Transverse colon (tissue), 4 donors: Measurements from ENCODE around the gene RAB11FIP3. TPM values are rescaled to one million over a fixed set of nuclear protein-coding genes. Genes with fewer than 3 reads are reported as not detected.

ENCODE experiments used
- DNase-seq: peaks from one replicate; pipeline ENCODE4 v3.0.0-alpha.2; 2019
- H3K27ac ChIP-seq, 4 donors: fragments of 200-600 bp; sonication (generic); 2 replicates each; pipeline ENCODE4 v1.5.1; 2016 to 2018; ENCODE audit warnings: inconsistent platforms in 4 of 4
- H3K27me3 ChIP-seq: fragments of 200-600 bp; sonication (generic); 2 replicates; pipeline ENCODE4 v1.5.1; 2017; ENCODE audit warnings: inconsistent platforms
- H3K36me3 ChIP-seq, 4 donors: fragments of 200-600 bp; sonication (generic); 2 replicates each; pipeline ENCODE4 v1.5.1; 2017 to 2019; ENCODE audit warnings: inconsistent platforms in 4 of 4
- H3K4me1 ChIP-seq, 4 donors: fragments of 200-600 bp; sonication (generic); 2 replicates each; pipeline ENCODE4 v1.5.1; 2017 to 2020; ENCODE audit warnings: inconsistent platforms in 4 of 4
- H3K4me3 ChIP-seq, 4 donors: fragments of 200-600 bp; sonication (generic); 1 replicate in 1 of 4; 2 replicates in 3 of 4; pipeline versions ENCODE4 v1.5.1 to v1.6.1; 2017 to 2019; ENCODE audit warnings: inconsistent platforms in 4 of 4
- H3K9me3 ChIP-seq, 2 donors: fragments of 200-600 bp; sonication (generic); 2 replicates each; pipeline ENCODE4 v1.5.1; 2017 to 2019; ENCODE audit warnings: inconsistent platforms in 2 of 2
- CTCF ChIP-seq, 5 experiments: fragments of 200-600 bp in 3 of 5; fragments of 450-650 bp in 2 of 5; sonication (generic) in 3 of 5; IDR thresholded peaks; 1 replicate in 2 of 5; 2 replicates in 3 of 5; pipeline ENCODE4 v1.5.1; 2016 to 2017; ENCODE audit warnings: antibody characterized with exemption in 5 of 5, inconsistent platforms in 3 of 5, mild to moderate bottlenecking in 2 of 5, moderate library complexity in 1 of 5
- EP300 ChIP-seq: sonication (generic); formaldehyde crosslinking; IDR thresholded peaks from one replicate; pipeline ENCODE4 v1.6.1; 2017; ENCODE audit warnings: antibody characterized with exemption, low read depth
- POLR2A ChIP-seq: fragments of 450-650 bp; IDR thresholded peaks from one replicate; pipeline ENCODE4 v1.6.1; 2016; ENCODE audit warnings: antibody characterized with exemption, mild to moderate bottlenecking, moderate library complexity
- POLR2AphosphoS5 ChIP-seq, 3 donors: sonication (generic); formaldehyde crosslinking; IDR thresholded peaks; one replicate each; pipeline ENCODE4 v1.6.1; 2016; ENCODE audit warnings: antibody characterized with exemption in 3 of 3
- WGBS, 2 donors: methylation state at CpG; one replicate each; pipeline ENCODE4 v1.1.5; 2018; ENCODE audit warnings: low coverage in 1 of 2; 5-methylcytosine and 5-hydroxymethylcytosine counted together
- in situ Hi-C, 4 donors: fragments of 200-750 bp; cut with MboI; loops; one replicate each; pipeline versions ENCODE4 v1.15.0 to v1.15.1; 2017; ENCODE audit warnings: low sequenced_read_pairs in 3 of 4, low pct_ligation_motif_present in 1 of 4, low pct_unique_long_range_greater_than_20kb in 1 of 4
- intact Hi-C: fragments of 100-400 bp; cut with DNase I; formaldehyde crosslinking; loops from one replicate; pipeline ENCODE4 v1.15.1; 2023; ENCODE audit warnings: low total_unique reads
- total RNA-seq, 4 donors: library from RNA; depleted of rRNA; stranded (reverse); fragments of >200 nt; gene quantifications; one replicate each; pipeline ENCODE4 v1.1.0, GENCODE V29; 2016

Gene RAB11FIP3
- total RNA-seq, 4 donors from 2014 or later: 21.6 to 56.5 (median 42.2) TPM

- in situ Hi-C loops: no loop called here
- 94% methylated on average over 48 of the region's 54 CpGs; no CpG with 5 or more reads in 1 of the 2 donors for WGBS, 2 donors
Measured at GRCh38 chr16:549544-550263, 124.3 kb downstream of the RAB11FIP3 start.

DNA sequence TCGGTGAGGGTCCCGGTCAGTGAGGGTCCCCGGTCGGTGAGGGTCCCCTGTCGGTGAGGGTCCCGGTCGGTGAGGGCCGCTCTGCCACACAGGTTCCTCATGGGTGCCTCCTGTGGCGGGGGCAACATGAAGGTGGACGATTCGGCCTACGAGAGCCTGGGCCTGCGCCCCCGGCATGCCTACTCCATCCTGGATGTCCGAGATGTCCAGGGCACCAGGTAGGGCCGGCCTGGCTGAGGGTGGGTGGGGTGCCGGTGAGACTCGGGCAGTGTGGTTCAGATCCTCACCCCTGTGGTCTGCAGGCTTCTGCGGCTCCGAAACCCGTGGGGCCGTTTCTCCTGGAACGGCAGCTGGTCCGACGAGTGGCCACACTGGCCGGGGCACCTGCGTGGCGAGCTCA lies 125.8 kb downstream of the RAB11FIP3 start:
- H3K4me3 ChIP-seq: no peak overlapping the region
- 99% methylated on average over 28 of the region's 28 CpGs; no CpG with 5 or more reads in 1 of the 2 donors for WGBS, 2 donors

More at GRCh38 chr16:549544-550263, 124.3 kb downstream of the RAB11FIP3 start:
- intact Hi-C loops: no loop called here
- DNase-seq: no peak
- H3K4me3 ChIP-seq: no peak overlapping the region
- H3K36me3 ChIP-seq: peaks cover 0 to 26% (median 8%) of the 10 kb centered on the region in 4 donors
- no peaks in the 10 kb centered on the region for H3K27me3 ChIP-seq
- H3K9me3 ChIP-seq: no peaks in the 10 kb centered on the region
- no peak for TF ChIP-seq POLR2A
- no peak for TF ChIP-seq EP300
- no peak for TF ChIP-seq CTCF (IDR thresholded peaks at IDR 0.05)
- no peak for TF ChIP-seq POLR2AphosphoS5 (IDR thresholded peaks at IDR 0.05)
- no peak overlapping the region for H3K27ac ChIP-seq
- peaks cover 0 to 9% (median under 1%) of the 10 kb centered on the region in 4 donors for H3K4me1 ChIP-seq

DNA sequence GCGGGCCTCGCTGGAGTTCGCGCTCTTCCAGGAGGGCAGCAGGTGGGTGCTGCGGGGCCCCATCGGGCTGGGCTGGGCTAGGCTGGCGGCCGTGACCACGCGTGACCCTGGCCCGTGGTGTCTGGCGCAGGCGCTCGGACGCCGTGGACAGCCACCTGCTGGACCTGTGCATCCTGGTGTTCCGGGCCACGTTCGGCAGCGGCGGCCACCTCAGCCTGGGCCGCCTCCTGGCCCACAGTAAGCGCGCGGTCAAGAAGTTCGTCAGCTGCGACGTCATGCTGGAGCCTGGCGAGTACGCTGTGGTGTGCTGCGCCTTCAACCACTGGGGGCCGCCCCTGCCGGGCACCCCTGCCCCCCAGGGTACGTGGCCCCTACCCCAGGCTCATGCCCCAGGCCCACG lies 126.7 kb downstream of the RAB11FIP3 start:
- H3K4me1 ChIP-seq: peaks cover 0 to 7% (median 1%) of the 10 kb centered on the region in 4 donors
- H3K9me3 ChIP-seq: no peaks in the 10 kb centered on the region
- intact Hi-C loops (no loop called here), in situ Hi-C loops (no loop called here)
- no peak overlapping the region for H3K4me3 ChIP-seq
- WGBS, 2 donors: 98% methylated on average over 27 of the region's 35 CpGs; no CpG with 5 or more reads in 1 of the 2 donors
- no peak overlapping the region for H3K27ac ChIP-seq
- no peak for TF ChIP-seq EP300
- no peak for TF ChIP-seq POLR2AphosphoS5 (IDR thresholded peaks at IDR 0.05)
- TF ChIP-seq POLR2A: no peak
- no peak for TF ChIP-seq CTCF (IDR thresholded peaks at IDR 0.05)
- peaks cover 0 to 26% (median 8%) of the 10 kb centered on the region in 4 donors for H3K36me3 ChIP-seq
- DNase-seq: no peak
- peaks cover 12% of the 10 kb centered on the region for H3K27me3 ChIP-seq

More for the DNA sequence above, 125.8 kb downstream of the RAB11FIP3 start:
- Histone ChIP-seq H3K27me3 (peaks cover 2% of the 10 kb centered on the region), H3K9me3 (no peaks in the 10 kb centered on the region), H3K4me1 (peaks cover 0 to 10% (median 1%) of the 10 kb centered on the region in 4 donors), H3K27ac (no peak overlapping the region), H3K36me3 (peaks cover 0 to 26% (median 8%) of the 10 kb centered on the region in 4 donors)
- no peak for DNase-seq
- TF ChIP-seq CTCF (IDR thresholded peaks at IDR 0.05) (no peak), EP300 (no peak), POLR2AphosphoS5 (IDR thresholded peaks at IDR 0.05) (no peak), POLR2A (no peak)
- in situ Hi-C loops: no loop called here
- intact Hi-C loops: no loop called here

DNA sequence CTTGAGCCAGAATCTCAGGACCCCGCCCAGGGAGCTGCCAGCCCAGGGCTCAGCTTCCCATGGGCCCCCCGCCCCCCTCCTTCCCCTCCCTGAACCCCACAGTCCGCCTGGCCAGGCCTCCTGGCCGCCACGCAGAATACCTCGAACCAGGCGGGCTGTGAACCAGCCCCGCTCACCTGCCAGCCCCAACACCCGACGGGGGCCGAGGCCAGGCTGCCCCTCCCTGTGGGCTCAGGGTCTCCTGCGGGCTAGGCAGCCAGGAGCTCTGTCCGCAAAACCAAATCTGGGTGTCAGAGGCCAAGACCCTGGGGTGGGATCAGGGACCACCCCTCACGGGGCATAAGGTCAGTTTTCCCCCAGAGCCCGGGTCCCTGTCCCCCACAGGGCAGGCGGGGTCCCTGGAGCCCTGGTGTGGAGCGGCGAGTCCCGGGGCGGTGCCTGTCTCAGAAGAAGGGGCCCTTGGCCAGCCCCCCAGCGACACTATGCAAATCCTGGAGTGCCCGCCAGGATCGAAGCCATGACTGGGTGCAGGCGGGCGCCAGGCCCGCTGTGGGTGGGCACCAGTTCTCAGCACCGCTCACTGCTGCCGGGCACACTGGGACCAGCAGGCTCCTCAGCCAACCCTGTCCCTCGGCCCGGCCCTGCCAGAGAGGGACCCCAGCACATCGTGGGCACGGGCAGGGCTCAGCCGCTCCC lies 128.3 kb downstream of the RAB11FIP3 start:
- peaks cover 28% of the 10 kb centered on the region for H3K27me3 ChIP-seq
- TF ChIP-seq EP300 (no peak), POLR2A (no peak), POLR2AphosphoS5 (IDR thresholded peaks at IDR 0.05) (no peak), CTCF (IDR thresholded peaks at IDR 0.05) (no peak)
- H3K9me3 ChIP-seq: no peaks in the 10 kb centered on the region
- DNase-seq: no peak
- in situ Hi-C loops (no loop called here), intact Hi-C loops (no loop called here)
- no peak overlapping the region for H3K4me3 ChIP-seq
- no peak overlapping the region for H3K27ac ChIP-seq
- peaks cover 0 to 6% (median 1%) of the 10 kb centered on the region in 4 donors for H3K4me1 ChIP-seq
- peaks cover 0 to 24% (median 8%) of the 10 kb centered on the region in 4 donors for H3K36me3 ChIP-seq
- WGBS, 2 donors: 86% methylated on average over 19 of the region's 33 CpGs; no CpG with 5 or more reads in 1 of the 2 donors
